A673 (cell line): ENCODE data around the gene GREB1L. TPM values are rescaled to one million over a fixed set of nuclear protein-coding genes. Genes with fewer than 3 reads are reported as not detected.

Source experiments
- BruUV-seq: library from RNA; stranded (reverse); fragments of 400-500 nt; replicated peaks from 2 replicates; lab custom pipeline; 2021; lab: Mats Ljungman, UMichigan
- CTCF ChIA-PET: fragments of 300-600 bp; sonication (Branson Sonifier 250); formaldehyde crosslinking; loops from one replicate; lab custom pipeline; 2022; ENCODE audit warnings: antibody characterized with exemption; lab: Charles Lee
- POLR2A ChIA-PET: fragments of 300-600 bp; sonication (Branson Sonifier 250); formaldehyde crosslinking; loops from one replicate; lab custom pipeline; 2022; ENCODE audit warnings: antibody characterized with exemption; ENCODE audit not compliant: low non-redundant PET; lab: Charles Lee
- DNase-seq: peaks from one replicate; pipeline ENCODE4 v3.0.0-alpha.2; 2015; ENCODE audit warnings: low spot score
- H3K27ac ChIP-seq: fragments of 200-600 bp; sonication (generic); 2 replicates; pipeline ENCODE4 v1.5.1; 2016; ENCODE audit warnings: mixed run types, low read depth, mild to moderate bottlenecking, mixed read lengths, antibody characterized with exemption, low read length; ENCODE audit not compliant: poor library complexity, severe bottlenecking
- H3K27me3 ChIP-seq: fragments of 200-600 bp; sonication (generic); replicated peaks from 2 replicates; pipeline ENCODE4 v1.6.1; 2017; ENCODE audit warnings: mixed run types, low read depth, mild to moderate bottlenecking, mixed read lengths, antibody characterized with exemption, low read length; ENCODE audit not compliant: insufficient read depth, poor library complexity
- H3K36me3 ChIP-seq: fragments of 200-600 bp; sonication (generic); 2 replicates; pipeline ENCODE4 v1.6.1; 2016; ENCODE audit warnings: mixed run types, mild to moderate bottlenecking, mixed read lengths, antibody characterized with exemption, low read length; ENCODE audit not compliant: insufficient read depth, poor library complexity, severe bottlenecking
- H3K4me1 ChIP-seq: fragments of 200-600 bp; sonication (generic); 2 replicates; pipeline ENCODE4 v1.6.1; 2017; ENCODE audit warnings: mixed run types, mild to moderate bottlenecking, mixed read lengths, antibody characterized with exemption, low read length; ENCODE audit not compliant: insufficient read depth, poor library complexity, severe bottlenecking
- H3K4me3 ChIP-seq: fragments of 200-600 bp; sonication (generic); 2 replicates; pipeline ENCODE4 v1.5.1; 2016; ENCODE audit warnings: low read depth, mixed run types, mild to moderate bottlenecking, mixed read lengths, low read length; ENCODE audit not compliant: poor library complexity, severe bottlenecking
- H3K9me3 ChIP-seq: fragments of 200-600 bp; sonication (generic); 2 replicates; pipeline ENCODE4 v1.6.1; 2016; ENCODE audit warnings: mixed run types, low read depth, mild to moderate bottlenecking, mixed read lengths, antibody characterized with exemption, low read length; ENCODE audit not compliant: poor library complexity, severe bottlenecking
- CTCF ChIP-seq: fragments of 300-800, 200-600 bp; sonication (generic); conservative IDR thresholded peaks from 2 replicates; pipeline ENCODE4 v1.5.1; 2017; ENCODE audit warnings: low read depth, mild to moderate bottlenecking, antibody characterized with exemption, low read length, moderate library complexity, mixed read lengths
- EZH2 ChIP-seq: fragments of 200-600 bp; sonication (generic); IDR thresholded peaks from 2 replicates; pipeline ENCODE4 v1.6.1; 2017; ENCODE audit warnings: borderline replicate concordance, low read depth, mild to moderate bottlenecking, mixed read lengths, antibody characterized with exemption, low read length; ENCODE audit not compliant: poor library complexity, severe bottlenecking
- intact Hi-C: fragments of 100-400 bp; cut with micrococcal nuclease; formaldehyde crosslinking; loops from one replicate; pipeline ENCODE4 v1.10.0; 2022; ENCODE audit not compliant: unreplicated experiment
- total RNA-seq: library from RNA; stranded (reverse); gene quantifications from 2 replicates; pipeline ENCODE4 v1.2.3, GENCODE V29; 2021

The GREB1L gene
- total RNA-seq, 1 experiment from 2014 or later: 0.04 TPM

- TF ChIP-seq CTCF (no peak), EZH2 (no peak)
- CTCF ChIA-PET: interaction anchor here (0.6 kb wide), 1 partner anchor 258 kb away, joined by 3 read pairs; no protein-coding TSS in a partner anchor
These were observed 207.6 kb downstream of the GREB1L start for GRCh38 chr18:21449367-21450290.

GRCh38 chr18:21450503-21450902 lies 208.5 kb downstream of the GREB1L start:
- Histone ChIP-seq H3K4me1 (no peaks in the 10 kb centered on the region), H3K36me3 (no peaks in the 10 kb centered on the region), H3K27me3 (peaks cover 4% of the 10 kb centered on the region), H3K27ac (no peak overlapping the region), H3K4me3 (no peak overlapping the region), H3K9me3 (no peaks in the 10 kb centered on the region)
- no peak for TF ChIP-seq EZH2
- no peak for TF ChIP-seq CTCF
- intact Hi-C loops: no loop called here
- DNase-seq: no peak
- CTCF ChIA-PET: no interaction called here
- BruUV-seq: no TSS peak
- POLR2A ChIA-PET: no interaction called here

More at GRCh38 chr18:21449367-21450290, 207.6 kb downstream of the GREB1L start:
- H3K4me1 ChIP-seq: no peaks in the 10 kb centered on the region
- peaks cover 4% of the 10 kb centered on the region for H3K27me3 ChIP-seq
- no TSS peak for BruUV-seq
- H3K9me3 ChIP-seq: no peaks in the 10 kb centered on the region
- no peak overlapping the region for H3K4me3 ChIP-seq
- POLR2A ChIA-PET: no interaction called here
- DNase-seq: no peak
- H3K36me3 ChIP-seq: no peaks in the 10 kb centered on the region
- intact Hi-C loops: no loop called here
- no peak overlapping the region for H3K27ac ChIP-seq

- no peak for DNase-seq
These were observed 208.9 kb downstream of the GREB1L start for GRCh38 chr18:21450913-21451312.

More at GRCh38 chr18:21450913-21451312, 208.9 kb downstream of the GREB1L start:
- Histone ChIP-seq H3K9me3 (no peaks in the 10 kb centered on the region), H3K4me3 (no peak overlapping the region), H3K27me3 (peaks cover 4% of the 10 kb centered on the region), H3K27ac (no peak overlapping the region), H3K36me3 (no peaks in the 10 kb centered on the region), H3K4me1 (no peaks in the 10 kb centered on the region)
- CTCF ChIA-PET: no interaction called here
- intact Hi-C loops: no loop called here
- POLR2A ChIA-PET: no interaction called here
- TF ChIP-seq EZH2 (no peak), CTCF (no peak)
- BruUV-seq: no TSS peak
